Ramos (cell line): ENCODE data around the gene RNF227.
"Not testable (repeated sequence)": the region's sequence is repeated elsewhere in the genome, so short reads cannot be mapped to it uniquely, and the experiment has no call there.

Experiments
- in situ Hi-C: fragments of 300-500 bp; cut with MboI; formaldehyde crosslinking; loops from one replicate; pipeline ENCODE4 v1.14.3; 2022; ENCODE audit warnings: low sequenced_read_pairs; ENCODE audit not compliant: unreplicated experiment

The RNF227 gene

GRCh38 chr17:7915611-7916384 is at the start of gene RNF227:
Gene RNF227 (minus strand): TSS chr17:7916289. CDS start chr17:7916195, 94 bp downstream.
- in situ Hi-C loops: loop anchor here (10.0 kb wide), 1 partner anchor 69 kb away; no protein-coding TSS in a partner anchor

DNA sequence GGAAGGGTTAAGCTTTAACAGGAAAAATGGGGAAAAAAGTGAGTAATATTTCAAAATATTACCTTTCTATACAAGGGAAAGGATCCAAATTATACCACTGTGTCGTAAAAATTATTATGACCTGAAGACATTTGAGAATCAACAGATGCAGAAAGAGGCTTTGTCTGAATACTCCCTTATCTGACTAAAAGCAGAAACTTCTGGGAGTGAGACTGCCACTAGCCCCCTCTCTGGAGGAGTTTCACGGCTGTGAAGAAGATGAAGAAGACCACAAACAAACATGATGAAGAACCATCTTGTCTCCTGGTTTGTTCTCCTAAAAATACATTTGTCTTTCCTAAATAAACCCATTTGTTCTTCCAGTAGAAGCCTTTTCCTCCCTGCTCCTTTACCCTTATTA is 45.3 kb upstream of the RNF227 start:
- in situ Hi-C loops: no loop called here

GRCh38 chr17:7959503-7960253 is 43.6 kb upstream of the RNF227 start:
- in situ Hi-C loops: no loop called here

GRCh38 chr17:7956228-7956965 is 40.3 kb upstream of the RNF227 start:
- in situ Hi-C loops: no loop called here

- in situ Hi-C loops: no loop called here
These were observed 39.5 kb upstream of the RNF227 start for GRCh38 chr17:7955414-7956227.

DNA sequence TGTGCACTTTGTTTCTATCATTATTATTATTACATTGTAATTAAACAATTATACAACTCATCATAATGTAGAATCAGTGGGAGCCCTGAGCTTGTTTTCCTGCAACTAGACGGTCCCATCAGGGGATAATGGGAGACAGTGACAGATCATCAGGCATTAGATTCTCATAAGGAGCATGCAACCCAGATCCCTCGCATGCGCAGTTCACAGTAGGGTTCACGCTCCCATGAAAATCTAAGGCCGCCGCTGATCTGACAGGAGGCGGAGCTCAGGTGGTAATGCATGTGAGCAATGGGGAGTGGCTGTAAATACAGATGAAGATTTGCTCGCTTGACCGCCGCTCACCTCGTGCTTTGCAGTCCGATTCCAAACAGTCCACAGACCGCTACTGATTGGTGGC is 37.2 kb upstream of the RNF227 start:
- in situ Hi-C loops: not testable (repeated sequence)

DNA sequence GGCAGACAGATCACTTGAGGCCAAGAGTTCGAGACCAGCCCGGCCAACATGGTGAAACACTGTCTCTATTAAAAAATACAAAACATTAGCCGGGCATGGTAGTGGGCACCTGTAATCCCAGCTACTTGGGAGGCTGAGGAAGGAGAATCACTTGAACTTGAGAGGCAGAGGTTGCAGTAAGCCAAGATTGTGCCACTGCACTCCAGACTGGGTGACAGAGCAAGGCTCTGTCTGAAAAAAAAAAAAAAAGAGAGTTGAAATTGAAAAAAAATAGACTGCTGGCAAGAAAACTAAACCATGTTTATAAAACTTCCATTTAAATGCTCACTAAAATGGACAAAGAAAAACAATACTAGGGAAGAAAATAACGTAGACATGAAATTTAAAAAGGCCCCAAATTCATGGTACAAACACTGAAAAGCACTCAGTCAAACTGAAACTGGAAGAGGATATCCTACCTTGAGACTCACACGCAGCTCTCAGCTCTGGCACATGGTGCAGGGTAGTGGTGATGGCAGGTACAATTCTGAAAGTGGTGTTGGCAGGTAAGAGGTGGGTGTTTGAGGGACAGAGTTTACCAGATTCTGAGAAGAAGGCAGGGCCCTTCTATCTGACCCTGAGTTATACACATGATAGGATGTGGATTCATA is 35.2 kb upstream of the RNF227 start:
- in situ Hi-C loops: no loop called here

DNA sequence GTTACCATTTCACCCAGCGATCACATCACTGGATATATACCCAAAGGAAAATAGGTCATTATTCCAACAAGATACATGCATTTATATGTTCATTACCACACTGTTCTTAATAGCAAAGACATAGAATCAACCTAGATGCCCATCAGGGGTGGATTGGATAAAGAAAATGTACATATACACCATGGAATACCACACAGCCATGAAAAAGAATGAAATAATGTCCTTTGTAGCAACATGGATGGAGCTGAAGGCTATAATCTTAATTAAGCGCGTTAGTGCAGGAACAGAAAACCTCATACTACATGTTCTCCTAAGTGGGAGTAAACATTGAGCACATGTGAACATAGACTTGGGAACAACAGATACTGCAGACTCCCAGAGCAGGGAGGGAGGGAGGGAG is 34.5 kb upstream of the RNF227 start:
- in situ Hi-C loops: no loop called here

DNA sequence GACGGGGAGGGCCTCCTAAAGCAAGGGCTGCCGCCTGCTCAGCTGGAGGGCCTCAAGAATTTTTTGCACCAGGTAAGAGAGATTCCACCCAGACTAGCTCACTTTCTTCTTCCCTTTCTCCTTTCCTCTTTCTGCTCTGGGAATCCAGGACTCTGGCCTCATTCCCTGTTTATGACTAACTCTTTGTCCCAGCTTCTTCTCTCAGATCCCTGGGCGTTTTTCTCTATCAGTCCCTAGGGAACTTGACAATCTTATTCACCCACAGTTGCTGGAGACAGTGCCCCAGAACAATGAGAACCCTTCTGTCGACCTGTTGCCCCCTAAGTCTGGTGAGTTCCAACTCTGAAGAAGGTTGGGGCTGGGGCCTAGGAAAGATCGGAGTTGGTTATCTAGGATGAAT is 31.6 kb upstream of the RNF227 start:
- in situ Hi-C loops: no loop called here

DNA sequence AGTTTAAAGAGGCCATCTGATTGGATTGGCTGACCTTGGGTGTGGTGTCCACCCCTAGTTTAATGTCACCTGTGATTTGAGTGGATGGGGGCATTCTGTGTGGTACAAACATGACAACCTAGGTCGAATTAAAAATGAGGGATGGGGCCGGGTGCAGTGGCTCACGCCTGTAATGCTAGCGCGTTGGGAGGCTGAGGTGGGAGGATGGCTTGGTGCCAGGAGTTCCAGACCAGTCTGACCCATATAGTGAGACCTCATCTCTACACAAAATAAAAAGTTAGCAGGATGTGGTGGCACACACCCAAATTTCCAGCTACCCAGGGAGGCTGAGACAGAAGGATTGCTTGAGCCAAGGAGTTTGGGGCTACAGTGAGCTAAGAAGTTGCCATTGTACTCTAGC is 30.4 kb upstream of the RNF227 start:
- in situ Hi-C loops: no loop called here

DNA sequence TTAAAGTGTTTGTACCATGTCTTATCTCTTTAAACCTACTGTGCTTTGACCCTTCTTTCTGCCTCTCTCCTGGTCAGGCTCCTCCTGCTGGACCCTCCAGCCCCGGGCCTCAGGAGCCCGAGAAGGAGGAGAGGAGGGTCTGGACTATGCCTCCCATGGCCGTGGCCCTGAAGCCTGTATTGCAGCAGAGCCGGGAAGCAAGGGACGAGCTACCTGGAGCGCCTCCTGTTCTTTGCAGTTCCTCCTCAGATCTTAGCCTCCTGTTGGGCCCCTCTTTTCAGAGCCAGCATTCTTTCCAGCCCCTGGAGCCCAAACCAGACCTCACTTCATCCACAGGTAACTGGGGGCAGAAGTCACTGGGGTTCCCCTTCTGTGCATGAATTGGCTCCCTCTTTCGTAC is 29.6 kb upstream of the RNF227 start:
- in situ Hi-C loops: no loop called here

- in situ Hi-C loops: no loop called here
These were observed 28.2 kb upstream of the RNF227 start for GRCh38 chr17:7944326-7944725.

GRCh38 chr17:7943291-7943690 is 27.2 kb upstream of the RNF227 start:
- in situ Hi-C loops: no loop called here

- in situ Hi-C loops: no loop called here
These were observed 24.7 kb upstream of the RNF227 start for GRCh38 chr17:7940743-7941142.

DNA sequence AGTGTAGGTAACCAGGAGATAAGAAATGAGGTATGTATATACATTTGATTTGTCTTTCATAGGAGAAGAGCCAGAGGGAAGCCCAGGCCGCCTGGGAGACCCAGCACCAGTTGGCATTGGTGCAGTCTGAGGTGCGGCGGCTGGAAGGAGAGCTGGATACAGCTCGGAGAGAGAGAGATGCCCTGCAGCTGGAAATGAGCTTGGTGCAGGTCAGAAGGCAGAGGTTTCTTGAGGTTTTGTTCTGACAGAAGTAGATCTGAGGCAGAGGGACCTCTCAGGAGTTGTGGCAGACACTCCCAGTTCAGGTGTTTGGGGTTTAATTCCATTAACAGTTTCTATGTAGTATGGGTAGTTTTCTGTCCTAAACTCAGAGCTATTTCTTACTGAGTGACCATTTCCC is 23.9 kb upstream of the RNF227 start:
- in situ Hi-C loops: no loop called here

DNA sequence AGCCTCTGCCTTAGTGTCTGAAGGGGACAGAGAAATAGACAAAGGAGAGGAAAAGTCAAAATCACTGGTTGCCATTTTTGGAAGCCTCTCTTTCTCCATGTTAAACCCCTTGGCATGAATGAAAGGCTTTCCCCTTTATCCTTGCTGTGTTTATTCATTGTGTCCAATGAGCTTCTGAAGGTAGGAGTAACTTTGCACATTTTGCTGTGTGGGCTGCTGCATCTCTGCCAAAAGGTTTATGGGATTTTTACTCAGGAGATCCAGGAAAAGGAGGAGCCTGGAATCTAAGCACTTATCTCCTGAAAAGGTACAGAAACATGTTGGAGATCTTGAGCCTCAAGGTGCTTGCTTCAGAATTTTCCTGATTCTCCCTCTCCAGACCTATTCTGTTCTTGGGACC is 19.8 kb upstream of the RNF227 start:
- in situ Hi-C loops: no loop called here

GRCh38 chr17:7932949-7933348 is 16.9 kb upstream of the RNF227 start:
- in situ Hi-C loops: no loop called here

GRCh38 chr17:7932483-7932891 is 16.4 kb upstream of the RNF227 start:
- in situ Hi-C loops: no loop called here

- in situ Hi-C loops: no loop called here
These were observed 15.8 kb upstream of the RNF227 start, which contains the start of the genes CNTROB and TRAPPC1 for GRCh38 chr17:7931709-7932482. Gene CNTROB (plus strand): TSS chr17:7932206. CDS start chr17:7933080, 874 bp downstream. Gene TRAPPC1 (minus strand): TSS chr17:7931946. CDS start chr17:7931829, 117 bp downstream.
